Skin of body (tissue), 2 donors: ENCODE data around the gene RPP25L. TPM values are rescaled to one million over a fixed set of nuclear protein-coding genes. Genes with fewer than 3 reads are reported as not detected.

Experiments
- DNase-seq: peaks from one replicate; lab custom pipeline; 2025; lab: John Stamatoyannopoulos, UW
- total RNA-seq: library from RNA; depleted of rRNA; stranded (reverse); fragments of >200 nt; gene quantifications from one replicate; pipeline ENCODE4 v1.2.3, GENCODE V29; 2014

RPP25L gene
- total RNA-seq, 1 donor from 2014 or later = 10.4 TPM

GRCh38 chr9:34611251-34611810 lies 566 bp downstream of the RPP25L start:
- DNase-seq = no peak

- DNase-seq = no peak
Observed at GRCh38 chr9:34610434-34611206, 1.3 kb downstream of the RPP25L start.

- no peak for DNase-seq
Observed at GRCh38 chr9:34607331-34607730, 4.6 kb downstream of the RPP25L start.

DNA sequence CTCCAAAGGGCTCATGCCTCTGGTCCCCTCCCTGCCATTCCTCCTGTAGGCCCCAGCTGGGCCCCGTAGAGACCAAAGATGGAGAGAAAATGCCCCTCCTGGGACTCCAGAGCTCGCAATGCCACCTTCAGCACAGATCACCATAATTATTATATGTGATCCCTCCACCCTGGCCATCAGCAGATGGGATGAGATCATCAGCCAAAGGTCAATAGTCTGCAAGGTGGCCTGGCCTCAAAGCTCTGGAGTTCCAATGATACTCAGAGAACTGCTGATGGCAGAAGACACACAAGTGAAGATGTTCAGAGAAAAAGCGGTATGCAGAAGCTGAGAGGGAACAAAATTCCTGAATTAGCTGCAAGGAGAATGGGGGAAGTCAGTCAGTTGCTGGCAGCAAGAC lies 5.0 kb downstream of the RPP25L start:
- DNase-seq = no peak

DNA sequence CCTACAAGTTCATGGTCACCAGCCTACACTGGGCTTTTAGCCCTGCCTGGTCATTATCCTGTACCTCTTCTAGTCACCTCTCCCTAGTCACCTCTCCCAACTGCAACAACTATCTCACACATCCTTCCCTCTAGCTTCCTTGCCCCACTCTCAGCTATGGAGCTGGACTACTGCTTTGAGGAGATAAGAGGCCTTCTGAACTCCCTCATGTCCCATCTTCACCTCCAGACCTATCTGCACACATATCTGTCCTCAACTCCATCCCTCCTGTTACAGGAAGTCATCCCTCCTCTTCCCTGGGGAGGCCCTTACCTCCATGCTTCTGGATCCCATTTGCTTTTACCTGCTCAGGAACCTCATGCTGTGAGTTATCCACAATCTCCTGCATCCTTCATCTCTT lies 5.7 kb downstream of the RPP25L start:
- no peak for DNase-seq

GRCh38 chr9:34603610-34604231 lies 8.2 kb downstream of the RPP25L start:
- DNase-seq = peak; percentile 80

GRCh38 chr9:34601937-34602573 lies 9.8 kb downstream of the RPP25L start:
- DNase-seq = no peak

GRCh38 chr9:34600908-34601307 lies 11.0 kb downstream of the RPP25L start:
- DNase-seq = no peak

GRCh38 chr9:34599546-34599945 lies 12.4 kb downstream of the RPP25L start:
- no peak for DNase-seq

GRCh38 chr9:34594177-34594576 lies 17.7 kb downstream of the RPP25L start:
- no peak for DNase-seq

GRCh38 chr9:34592895-34593601 lies 18.8 kb downstream of the RPP25L start:
- DNase-seq = peak; percentile 47

DNA sequence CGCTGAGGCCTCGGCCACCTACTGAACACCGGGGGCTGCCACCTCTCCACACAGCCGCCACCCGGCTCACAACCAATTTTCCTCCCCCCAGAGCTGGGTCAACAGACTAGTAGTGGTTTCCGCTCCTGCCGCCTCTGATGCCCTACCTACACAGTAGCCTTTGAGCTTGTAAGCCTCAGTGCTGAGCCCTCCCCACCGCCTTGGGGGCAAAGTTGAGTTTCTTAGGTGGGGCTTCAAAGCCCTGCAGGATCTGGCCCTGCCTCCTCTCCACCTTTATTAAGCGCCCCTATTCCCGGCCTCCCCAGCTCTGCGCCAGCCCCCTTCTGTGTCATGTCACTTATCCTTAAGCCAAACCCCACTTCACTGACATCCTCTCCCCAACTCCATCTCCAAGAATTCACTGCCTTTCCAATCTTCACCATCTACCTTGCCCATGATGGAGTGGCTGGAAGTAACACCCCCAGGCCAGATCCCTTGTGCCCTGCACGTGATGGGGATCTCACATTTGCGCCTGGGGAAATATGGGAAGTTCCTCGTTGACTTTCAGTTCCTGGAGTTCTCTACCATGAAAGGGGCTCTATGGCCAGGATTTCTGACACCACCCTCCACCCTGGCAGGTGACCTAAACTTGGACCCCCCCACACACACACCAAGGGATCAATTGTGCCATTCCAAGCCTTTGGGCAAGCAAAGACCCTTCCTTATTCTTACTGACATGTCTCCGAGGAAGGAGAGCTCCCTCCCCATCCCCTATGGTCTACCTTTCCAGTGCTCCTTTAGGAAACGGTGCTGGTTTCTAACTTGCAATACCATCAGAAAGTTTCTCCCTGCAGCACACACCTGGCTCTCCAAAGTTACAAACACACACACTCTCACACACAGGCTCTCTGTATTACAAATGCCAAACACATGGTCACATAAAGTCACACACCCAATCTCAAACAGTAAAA lies 19.7 kb downstream of the RPP25L start:
- DNase-seq = no peak

DNA sequence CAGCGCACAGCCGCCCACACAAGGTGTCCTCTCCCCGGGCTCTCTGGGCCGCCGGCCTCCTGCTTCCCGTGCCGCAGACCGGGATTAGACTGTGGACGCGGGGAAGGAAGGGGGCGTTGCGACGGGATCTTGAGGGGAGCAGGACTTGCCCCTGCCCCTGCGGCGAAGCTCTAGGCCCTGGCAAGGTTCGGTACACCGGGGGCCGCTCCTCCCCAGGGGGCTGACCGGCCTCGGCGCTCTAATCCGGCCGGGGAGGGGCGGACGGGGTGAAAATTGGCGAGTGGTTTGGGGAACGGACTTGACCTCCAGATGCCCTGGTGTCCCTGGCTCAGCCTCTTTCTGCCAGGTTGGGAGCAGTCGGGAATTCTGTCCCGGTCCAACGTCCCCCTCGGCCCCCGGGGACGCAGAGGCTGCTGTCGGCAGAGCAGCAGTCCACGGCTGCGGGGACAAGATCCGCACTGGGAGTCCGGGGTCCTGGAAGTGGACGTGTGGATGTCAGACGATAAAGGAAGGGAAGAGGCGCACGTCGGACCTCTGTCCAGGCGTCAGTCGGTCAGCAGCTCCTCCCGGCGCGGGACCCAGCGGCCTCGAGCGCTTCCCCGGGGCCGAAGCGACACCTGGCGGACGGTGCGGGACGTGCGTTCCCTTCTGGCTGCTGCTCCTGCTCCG lies 20.5 kb downstream of the RPP25L start:
- DNase-seq = peak; percentile 72

DNA sequence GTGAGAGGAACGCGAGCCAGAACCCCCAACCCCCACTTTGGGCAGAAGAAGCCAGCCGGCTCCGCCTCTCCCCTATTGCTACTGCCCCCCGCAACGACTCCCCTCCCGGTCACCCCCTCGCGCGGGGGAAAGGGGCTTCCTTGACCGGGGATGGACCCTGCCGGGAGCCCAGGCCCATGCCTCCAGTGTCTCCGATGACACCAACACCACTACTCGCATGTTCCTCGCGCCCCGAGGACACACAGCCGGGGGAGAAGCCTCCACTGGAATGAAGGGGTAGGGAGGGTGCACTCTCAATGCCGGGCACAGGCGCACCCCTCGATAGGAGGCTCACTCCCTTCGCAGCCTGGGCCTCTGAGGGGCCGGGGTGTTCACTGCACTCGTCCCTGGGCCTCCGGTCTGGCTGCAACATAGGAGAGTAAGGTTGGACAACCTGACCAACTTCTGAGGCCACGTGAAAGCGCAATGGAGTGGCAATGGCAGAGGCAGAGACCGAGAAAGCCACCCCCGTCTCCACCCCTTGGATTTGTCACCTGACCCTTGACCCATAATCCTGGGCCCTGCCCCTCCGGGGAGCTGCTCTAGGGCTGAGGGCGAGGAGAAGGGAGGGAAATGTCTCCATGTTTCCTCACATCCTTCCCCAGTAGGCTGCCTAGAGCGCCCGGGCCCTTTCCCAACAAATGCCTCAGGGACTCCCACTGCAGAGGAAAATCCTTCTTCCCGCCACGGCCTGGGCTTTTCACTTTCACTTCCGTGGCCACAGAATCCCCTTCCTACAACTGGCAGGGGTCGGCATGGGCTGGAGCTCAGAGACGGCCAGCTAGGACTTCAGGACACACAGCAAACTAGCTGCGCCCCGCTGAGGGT lies 21.3 kb downstream of the RPP25L start:
- DNase-seq = no peak

DNA sequence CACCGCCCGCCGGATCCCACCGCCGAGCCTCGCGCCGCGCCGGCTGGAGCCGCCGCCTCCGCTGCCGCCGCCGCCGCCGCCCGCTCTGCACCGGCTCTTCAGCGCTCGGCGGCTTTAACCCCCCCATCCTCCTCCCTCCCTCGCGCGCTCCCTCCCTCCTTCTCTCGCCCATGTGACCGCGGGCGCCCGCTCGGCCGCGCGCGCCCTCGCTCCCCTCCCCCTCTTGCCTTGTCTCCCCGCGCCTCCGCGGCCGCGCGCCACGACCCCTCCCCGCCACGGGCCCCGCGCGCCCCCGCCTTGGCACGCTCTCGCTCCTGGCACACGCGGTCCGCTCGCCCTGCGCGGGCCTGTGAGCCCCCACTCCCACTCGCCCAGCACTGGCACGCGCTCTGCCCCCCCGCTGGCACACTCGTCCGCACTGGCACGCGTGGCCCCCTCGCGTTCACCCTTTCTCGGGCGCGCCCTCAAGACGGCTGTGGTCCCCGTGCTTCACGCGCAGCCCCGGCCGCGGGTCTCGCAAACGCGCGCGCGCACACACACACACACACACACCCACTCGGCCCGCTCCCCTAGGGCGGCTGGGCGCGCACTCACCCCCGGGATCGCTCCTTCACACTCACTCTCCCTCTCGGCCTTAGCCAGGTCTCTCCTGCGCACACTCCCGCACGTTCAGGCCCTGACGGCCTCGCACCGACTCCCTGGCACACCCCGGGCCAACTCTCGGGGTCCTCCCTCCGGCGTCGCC lies 22.1 kb downstream of the RPP25L start, which contains the start of gene CNTFR:
TSS of gene CNTFR (minus strand) at position 89 of the 745 bp plus-strand sequence. CDS start 20,743 bp downstream, outside the sequence.
- peak; percentile 38 for DNase-seq

- peak; percentile 27 for DNase-seq
Observed at GRCh38 chr9:34588671-34589635, 22.9 kb downstream of the RPP25L start.

DNA sequence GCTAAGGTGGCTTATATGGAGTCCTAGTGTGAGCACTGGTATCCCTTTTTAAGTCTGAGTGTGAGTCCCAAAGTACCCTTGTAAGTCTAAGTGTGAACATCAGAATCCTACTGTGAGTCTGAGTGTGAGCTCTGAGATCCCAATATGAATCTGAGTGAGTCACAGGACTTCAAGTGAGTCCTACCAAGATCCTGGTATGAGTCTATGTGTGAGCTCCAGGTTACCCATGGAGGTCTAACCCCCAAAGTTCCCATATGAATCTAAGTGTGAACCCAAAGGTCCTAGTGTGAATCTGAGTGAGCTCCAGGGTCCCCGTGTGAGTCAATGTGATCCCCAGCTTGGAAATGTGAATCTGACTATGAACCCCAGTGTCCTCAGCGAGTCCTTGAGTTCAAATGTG lies 24.6 kb downstream of the RPP25L start:
- DNase-seq = no peak
